ENCODE measurements around the gene C12orf57.
"Not testable (repeated sequence)": the region's sequence is repeated elsewhere in the genome, so short reads cannot be mapped to it uniquely, and the experiment has no call there.

Gene C12orf57, protein sequence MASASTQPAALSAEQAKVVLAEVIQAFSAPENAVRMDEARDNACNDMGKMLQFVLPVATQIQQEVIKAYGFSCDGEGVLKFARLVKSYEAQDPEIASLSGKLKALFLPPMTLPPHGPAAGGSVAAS

DNA sequence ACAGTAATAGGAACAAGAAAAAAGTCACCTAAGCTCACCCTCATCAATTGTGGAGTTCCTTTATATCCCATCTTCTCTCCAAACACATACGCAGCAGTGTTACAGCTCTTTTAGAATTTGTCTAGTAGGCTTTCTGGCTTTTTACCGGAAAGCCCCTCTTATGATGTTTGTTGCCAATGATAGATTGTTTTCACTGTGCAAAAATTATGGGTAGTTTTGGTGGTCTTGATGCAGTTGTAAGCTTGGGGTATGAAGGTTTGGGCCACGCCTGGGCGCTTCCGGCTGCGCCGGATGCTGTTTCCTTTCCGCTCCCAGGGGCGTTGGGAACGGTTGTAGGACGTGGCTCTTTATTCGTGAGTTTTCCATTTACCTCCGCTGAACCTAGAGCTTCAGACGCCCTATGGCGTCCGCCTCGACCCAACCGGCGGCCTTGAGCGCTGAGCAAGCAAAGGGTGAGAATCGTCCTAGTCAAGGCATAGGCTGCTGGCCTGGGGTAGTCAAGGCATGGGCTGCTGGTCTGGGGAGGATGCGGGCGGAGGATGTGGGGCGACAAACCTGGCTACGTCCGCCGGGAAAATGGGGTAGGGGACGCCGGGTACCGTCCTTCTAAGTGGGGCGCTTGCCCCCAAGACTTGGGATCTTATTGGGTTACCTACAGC is at the start of gene C12orf57, which contains the start of gene RNU7-1:
C12orf57 (plus strand) TSS at position 301 of the 659 bp plus-strand sequence; CDS start at position 401, 100 bp downstream.
RNU7-1 (plus strand) TSS at position 95 of the 659 bp plus-strand sequence.
- peak; percentile 95 for DNase-seq
- in situ Hi-C loops (cut with HindIII; ENCODE audit: low pct_ligation_motif_present, low pct_unique_long_range_greater_than_20kb, low sequenced_read_pairs), result no loop called here

DNA sequence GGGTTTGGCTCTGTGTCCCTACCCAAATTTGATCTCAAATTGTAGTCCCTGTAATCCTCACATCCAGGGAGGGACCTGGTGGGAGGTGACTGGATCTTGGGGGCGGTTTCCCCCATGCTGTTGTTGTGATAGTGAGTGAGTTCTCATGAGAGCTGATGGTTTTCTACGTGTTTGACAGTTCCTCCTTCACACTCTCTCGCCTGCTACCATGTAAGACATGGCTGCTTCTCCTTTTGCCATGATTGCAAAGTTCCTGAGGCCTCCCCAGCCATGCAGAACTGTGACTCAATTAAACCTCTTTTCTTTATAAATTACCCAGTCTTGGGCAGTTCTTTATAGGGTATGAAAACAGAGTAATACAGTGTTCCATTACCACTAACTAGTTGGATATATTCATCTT is 49.5 kb upstream of the C12orf57 start:
- DNase-seq, result no peak
- in situ Hi-C loops (cut with HindIII; ENCODE audit: low pct_ligation_motif_present, low pct_unique_long_range_greater_than_20kb, low sequenced_read_pairs), result no loop called here

DNA sequence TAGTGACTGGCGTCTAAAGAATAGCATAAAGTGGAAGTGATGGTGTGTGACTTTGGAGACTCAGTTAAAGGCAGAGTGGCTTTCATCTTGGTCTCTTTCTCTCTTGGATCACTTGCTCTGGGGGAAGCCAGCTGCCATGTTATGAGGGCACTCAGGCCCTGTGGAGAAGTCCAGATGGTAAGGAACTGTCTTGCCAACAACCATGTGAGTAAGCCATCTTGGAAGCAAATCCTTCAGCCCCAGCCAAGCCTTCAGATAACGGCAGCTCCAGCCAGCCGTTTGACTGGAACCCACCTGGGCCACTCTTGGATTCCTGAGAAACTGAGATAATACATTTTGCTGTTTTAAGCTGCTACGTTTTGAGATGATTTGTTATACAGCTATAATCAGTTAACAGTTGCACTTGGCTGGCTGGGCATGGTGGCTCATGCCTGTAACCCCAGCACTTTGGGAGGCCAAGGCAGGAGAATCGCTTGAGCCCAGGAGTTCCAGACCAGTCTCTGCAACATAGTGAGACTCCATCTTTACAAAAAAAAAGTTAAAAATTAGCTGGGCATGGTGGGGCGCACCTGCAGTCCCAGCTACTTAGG is 46.9 kb upstream of the C12orf57 start:
- in situ Hi-C loops (cut with HindIII; ENCODE audit: low pct_ligation_motif_present, low pct_unique_long_range_greater_than_20kb, low sequenced_read_pairs), result no loop called here
- no peak for DNase-seq

DNA sequence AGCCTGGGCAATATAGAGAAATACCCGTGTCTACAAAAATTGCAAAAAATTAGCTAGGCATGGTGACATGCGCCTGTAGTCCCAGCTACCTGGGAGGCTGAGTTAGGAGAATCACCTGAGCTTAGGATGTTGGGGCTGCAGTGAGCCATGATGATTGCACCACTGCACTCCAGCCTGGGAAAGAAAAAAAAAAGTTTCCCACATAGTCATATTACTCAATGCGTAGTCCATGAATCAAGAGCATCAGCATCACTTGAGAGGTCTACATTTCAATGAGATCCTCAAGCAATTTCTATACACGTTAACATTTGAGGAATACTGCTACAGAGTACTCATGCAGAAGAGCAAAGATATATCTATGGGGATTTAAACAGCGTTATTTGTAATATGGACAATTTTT is 44.4 kb upstream of the C12orf57 start:
- in situ Hi-C loops (cut with HindIII; ENCODE audit: low pct_ligation_motif_present, low pct_unique_long_range_greater_than_20kb, low sequenced_read_pairs), result no loop called here
- no peak for DNase-seq

DNA sequence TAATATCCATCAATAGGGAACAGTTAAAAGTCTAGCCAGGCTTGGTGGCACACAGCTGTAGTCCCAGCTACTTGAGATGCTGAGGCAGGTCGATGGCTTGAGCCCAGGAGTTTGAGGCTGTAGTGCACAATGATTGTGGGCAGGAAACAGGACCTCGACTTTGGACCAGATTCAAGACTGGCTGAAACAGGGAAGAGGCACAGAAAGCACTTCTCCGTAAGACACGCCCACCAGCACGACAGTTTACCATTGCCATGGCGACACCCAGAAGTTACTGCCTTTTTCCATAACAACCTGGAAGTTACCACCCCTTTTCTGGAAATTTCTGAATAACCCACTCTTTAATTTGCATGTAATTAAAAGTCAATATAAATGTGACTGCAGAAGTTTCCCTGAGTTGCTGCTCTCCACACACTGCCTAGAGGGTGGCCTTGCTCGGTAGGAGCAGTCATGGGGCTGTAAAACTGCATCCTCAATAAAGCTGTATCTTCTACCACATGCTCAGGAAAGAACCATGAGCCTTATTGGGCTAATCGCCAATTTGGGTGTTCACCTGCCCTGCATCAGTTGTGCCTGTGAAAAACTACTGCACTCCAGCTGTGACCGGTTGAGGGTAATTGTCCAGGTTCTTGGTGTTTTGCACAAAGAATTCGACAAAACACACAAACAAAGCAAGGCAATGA is 43.8 kb upstream of the C12orf57 start:
- in situ Hi-C loops (cut with HindIII; ENCODE audit: low pct_ligation_motif_present, low pct_unique_long_range_greater_than_20kb, low sequenced_read_pairs), result no loop called here
- DNase-seq, result no peak

DNA sequence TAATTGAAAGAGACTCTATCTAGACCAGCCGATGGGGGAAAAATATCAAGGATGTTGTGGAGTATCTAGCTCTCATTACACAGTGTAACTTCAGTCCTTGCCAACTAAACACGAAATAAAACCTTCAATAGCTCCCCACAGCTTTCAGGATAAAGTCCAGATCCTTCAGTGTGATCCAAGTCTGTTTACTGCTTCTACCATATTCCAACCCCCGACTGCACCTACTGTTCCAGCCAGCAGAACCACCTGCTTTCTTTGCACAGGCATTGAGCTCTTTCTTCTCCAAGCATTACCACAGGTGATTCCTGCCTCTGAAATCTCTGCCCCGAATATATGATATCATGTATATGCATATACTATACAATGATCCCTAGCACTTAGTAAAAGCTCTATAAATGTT is 41.4 kb upstream of the C12orf57 start:
- no peak for DNase-seq
- in situ Hi-C loops (cut with HindIII; ENCODE audit: low pct_ligation_motif_present, low pct_unique_long_range_greater_than_20kb, low sequenced_read_pairs), result no loop called here

DNA sequence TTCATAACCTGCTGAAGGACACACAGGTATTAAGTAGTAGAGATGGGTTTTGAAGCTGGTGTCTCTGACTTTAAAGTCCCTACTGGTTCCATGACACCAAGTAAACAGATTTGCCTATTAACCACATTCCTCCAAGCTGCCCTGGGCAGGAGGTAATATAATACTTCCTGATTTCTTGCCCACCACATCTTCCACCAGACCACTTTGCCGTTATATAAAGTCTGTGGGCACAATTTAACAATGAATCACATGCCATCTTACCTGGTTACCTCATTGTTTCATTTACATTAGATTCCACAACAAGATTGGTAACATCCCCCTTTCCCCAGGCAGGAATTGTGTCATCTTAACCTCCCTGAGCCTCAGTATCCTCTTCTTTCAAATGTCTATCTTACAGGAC is 40.1 kb upstream of the C12orf57 start:
- no peak for DNase-seq
- in situ Hi-C loops (cut with HindIII; ENCODE audit: low pct_ligation_motif_present, low pct_unique_long_range_greater_than_20kb, low sequenced_read_pairs), result no loop called here

DNA sequence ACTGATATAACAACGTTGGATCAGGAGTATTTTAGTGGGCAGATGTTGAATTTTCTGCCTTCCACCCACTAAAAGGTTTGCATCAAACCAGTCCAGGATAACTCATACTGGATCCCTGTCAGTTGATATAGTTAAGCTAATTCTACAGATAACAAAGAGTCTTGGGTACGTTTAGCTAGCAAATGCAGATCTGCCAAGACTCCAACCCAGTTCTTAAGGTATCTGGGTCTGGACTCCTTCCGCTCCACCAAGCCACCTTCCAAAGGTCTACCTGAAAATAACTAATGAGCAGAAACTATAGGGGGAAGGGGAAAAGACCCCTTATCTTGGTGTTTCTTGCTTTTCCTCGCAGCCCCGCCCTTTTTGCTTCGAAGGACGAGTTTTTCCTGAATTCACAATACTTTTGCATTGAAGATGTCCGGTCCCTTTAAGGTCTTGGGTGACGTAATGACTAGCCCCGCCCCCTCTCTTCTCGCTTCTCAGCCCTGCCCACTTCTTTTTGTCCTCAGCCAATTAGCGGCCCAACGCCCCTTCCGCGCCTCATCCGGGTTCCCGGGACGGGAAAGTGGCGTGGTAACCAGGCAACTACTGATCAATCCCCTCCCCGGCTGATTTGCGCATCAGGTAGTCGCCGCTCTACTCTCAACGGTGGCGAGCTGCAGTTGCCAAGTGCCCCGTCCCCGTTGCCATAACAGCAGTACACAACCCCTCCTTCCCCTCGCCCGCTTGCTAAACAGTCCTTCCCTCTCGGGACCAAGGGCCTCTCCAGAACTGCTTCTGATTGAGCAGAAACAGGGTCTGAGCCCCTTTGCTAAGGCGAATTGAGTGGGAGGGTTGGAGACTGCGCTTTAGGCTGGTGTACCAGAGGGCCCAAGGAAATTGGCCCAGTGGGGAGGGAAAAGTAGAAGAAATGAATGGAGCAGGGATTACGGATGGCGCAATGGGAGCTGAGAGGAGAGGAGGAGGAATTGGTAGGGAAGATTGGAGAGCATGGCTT is 39.2 kb upstream of the C12orf57 start, which contains the start of gene LRRC23:
LRRC23 (plus strand) TSS at position 543 of the 997 bp plus-strand sequence. CDS start 812 bp downstream, outside the sequence.
- peak; percentile 99 for DNase-seq
- in situ Hi-C loops (cut with HindIII; ENCODE audit: low pct_ligation_motif_present, low pct_unique_long_range_greater_than_20kb, low sequenced_read_pairs), result no loop called here

DNA sequence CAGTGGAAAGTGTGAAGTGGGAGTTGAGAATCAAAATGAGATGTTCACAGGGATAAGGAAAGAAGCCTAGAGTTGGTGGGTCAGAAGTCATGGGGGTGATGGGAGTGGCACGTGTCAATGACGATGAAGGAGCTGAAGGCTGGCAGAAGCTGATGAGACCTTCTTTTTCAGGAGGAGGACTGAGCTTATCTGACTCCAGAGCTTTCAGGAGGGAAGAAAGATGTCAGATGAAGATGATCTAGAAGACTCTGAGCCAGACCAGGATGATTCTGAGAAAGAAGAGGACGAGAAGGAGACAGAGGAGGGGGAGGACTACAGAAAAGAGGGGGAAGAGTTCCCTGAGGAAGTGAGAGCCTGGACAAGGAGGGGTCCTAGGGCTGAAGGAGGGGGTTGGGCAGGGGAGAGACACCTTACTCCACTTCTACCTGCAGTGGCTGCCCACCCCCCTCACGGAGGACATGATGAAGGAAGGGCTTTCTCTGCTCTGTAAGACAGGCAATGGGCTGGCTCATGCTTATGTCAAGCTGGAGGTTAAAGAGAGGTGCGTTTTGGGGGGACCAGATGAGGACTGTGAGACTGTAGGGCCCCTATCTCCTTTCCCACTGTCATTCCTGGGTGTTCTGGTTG is 38.3 kb upstream of the C12orf57 start:
- DNase-seq, result no peak
- in situ Hi-C loops (cut with HindIII; ENCODE audit: low pct_ligation_motif_present, low pct_unique_long_range_greater_than_20kb, low sequenced_read_pairs), result no loop called here

DNA sequence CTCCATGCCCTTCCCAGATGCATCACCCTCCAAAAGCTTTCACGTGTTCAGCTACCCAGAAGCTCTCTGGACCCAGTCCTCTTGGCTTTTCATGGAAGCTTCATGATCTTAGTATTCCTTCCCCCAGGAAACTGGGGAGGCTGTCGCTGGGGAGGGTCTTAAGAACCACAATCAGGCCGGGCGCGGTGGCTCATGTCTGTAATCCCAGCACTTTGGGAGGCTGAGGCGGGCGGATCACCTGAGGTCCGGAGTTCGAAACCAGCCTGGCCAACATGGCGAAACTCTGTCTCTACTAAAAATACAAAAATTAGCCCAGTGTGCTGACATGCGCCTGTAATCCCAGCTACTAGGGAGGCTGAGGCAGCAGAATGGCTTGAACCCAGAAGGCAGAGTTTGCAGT is 35.7 kb upstream of the C12orf57 start:
- DNase-seq; in situ Hi-C loops (cut with HindIII; ENCODE audit: low pct_ligation_motif_present, low pct_unique_long_range_greater_than_20kb, low sequenced_read_pairs): not testable (repeated sequence)

DNA sequence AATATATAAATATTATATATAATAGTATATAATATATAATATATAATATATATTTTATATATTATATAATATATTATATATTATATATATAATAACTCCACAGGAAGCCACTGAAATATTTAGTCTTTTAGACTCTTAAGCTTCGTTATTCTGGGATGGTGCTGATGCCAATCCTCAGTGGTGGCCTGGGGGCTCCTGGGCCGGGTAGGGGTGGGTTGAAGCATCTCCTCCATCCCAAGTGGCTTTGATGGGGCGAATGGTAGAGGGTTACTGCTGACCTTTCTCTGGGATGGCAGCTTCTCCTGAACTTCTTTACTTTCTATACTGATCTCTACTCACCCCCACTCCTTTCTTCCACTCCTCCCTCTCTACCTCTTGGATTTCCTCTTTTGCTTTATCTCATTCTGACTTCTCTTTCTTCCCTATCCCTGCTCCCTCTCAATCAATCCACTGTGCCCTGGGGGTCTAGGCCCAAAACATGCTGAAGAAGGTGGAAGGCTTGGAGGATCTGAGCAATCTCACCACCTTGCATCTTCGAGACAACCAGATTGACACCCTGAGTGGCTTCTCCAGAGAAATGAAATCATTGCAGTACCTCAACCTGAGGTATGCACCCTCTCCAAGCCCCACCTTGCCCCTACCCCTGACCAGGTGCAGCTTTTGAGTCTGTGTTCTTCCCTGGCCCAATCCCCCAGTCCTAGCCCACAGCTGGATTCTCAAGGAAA is 34.2 kb upstream of the C12orf57 start:
- no peak for DNase-seq
- in situ Hi-C loops (cut with HindIII; ENCODE audit: low pct_ligation_motif_present, low pct_unique_long_range_greater_than_20kb, low sequenced_read_pairs), result no loop called here

DNA sequence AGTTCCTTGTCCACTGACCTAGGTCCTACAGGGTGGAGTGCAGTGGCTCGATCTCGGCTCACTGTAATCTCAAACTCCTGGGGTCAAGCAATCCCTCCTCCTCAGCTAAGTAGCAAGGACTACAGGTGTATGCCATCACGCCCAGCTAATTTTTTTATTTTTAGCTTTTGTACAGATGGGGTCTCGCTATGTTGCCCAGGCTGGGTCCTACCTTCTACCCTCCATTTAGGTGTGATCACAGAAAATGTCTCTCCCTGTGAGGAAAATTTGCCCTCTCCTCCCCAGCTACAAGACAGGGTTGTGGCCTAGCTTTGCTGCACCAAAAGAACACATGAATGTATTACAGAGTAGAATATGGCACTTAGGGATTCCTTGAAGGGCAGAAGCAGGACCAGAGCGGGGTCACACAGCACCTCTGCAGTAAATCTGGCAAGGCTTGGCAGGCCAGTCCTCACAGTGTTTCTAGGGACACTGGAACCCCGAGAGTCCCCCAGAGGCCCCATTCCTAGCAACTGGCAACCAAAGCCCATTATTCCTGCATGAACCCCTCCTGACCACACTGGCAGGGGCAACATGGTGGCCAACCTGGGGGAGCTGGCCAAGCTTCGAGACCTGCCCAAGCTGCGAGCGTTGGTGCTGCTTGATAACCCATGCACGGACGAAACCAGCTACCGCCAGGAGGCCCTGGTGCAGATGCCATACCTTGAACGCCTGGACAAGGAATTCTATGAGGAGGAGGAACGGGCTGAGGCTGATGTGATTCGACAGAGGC is 31.5 kb upstream of the C12orf57 start:
- in situ Hi-C loops (cut with HindIII; ENCODE audit: low pct_ligation_motif_present, low pct_unique_long_range_greater_than_20kb, low sequenced_read_pairs), result no loop called here
- no peak for DNase-seq

DNA sequence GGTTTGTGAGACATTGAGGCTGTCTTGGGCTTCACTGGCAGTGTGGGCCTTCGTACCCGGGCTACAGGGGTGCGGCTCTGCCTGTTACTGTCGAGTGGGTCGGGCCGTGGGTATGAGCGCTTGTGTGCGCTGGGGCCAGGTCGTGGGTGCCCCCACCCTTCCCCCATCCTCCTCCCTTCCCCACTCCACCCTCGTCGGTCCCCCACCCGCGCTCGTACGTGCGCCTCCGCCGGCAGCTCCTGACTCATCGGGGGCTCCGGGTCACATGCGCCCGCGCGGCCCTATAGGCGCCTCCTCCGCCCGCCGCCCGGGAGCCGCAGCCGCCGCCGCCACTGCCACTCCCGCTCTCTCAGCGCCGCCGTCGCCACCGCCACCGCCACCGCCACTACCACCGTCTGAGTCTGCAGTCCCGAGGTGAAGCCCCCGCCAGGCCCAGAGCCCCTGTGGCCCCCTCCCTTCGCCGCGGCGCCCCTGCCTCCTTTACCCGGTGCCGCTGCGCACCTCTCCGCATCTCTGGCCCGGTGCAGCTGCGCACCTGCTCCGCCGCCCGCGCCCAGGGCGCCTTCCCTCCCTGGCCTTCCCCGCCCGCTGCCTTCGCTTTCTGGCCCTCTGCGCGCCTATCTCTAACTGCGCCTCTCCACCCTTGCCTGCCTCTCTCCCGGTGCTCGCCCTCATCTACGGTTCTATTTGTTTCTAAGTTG is 29.4 kb upstream of the C12orf57 start, which contains the start of gene ENO2:
ENO2 (plus strand) TSS at position 335 of the 701 bp plus-strand sequence. CDS start 1,253 bp downstream, outside the sequence.
- DNase-seq, result peak; percentile 79
- in situ Hi-C loops (cut with HindIII; ENCODE audit: low pct_ligation_motif_present, low pct_unique_long_range_greater_than_20kb, low sequenced_read_pairs), result no loop called here

DNA sequence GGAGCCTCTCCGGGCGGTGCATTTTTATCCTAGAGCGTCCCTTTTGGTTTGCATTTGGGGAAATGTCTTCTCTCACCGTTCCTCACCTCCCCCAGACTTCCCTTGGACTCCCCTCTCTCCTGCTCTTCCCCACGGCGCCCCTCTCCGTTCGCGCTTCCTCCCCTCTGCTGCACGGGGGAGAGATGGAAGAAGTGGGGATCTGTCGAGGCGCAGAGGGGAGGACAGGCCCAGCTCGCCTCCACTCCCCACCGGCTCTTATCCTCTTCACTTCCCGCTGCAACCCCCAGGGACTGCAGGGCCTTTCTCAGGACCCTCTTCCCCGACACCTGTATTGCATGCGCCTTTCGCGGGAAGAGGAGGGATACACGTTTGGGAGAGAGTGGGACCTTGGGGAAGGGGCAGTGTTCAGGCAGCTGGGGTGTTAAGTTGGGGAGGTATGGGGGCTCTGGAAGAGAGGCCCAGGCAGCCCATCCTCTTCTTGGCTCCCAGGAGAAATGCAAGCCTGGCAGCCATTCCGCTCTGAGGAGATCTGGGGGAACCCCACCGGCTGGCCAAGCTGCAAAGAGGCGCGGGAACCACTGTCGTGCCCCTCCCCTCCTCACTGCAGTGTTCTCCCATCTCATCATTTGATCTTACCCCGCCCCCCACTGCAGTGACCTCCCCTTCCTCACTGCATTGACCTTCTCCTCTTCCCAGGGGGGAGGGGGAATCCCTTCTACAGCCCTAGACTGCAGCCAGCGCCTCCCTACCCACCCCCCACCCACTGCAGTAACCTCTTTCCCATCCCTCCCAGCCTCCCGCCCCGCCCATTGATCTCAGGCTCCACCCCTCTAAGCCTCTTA is 28.7 kb upstream of the C12orf57 start:
- DNase-seq, result peak; percentile 48
- in situ Hi-C loops (cut with HindIII; ENCODE audit: low pct_ligation_motif_present, low pct_unique_long_range_greater_than_20kb, low sequenced_read_pairs), result no loop called here

DNA sequence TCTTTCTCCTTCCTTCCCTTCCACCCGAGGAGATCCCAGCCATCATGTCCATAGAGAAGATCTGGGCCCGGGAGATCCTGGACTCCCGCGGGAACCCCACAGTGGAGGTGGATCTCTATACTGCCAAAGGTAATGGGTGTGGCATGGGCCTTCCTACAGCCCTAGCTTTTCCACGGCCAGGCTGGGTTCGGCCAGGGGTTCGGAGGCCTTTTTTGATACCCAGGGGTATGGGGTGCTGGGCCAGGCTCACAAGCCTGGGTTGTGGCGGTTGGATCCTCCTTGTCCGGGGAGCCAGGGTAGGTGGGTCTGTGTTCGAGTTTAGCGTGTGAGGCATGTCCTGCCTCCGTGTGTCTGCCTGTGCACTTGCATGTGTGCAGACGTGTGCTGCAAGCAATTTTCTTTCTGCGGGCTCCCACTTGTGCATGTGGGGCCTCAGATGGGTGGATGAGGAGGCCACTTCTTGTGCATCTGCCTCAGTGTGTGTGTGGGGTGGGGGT is 28.0 kb upstream of the C12orf57 start:
- in situ Hi-C loops (cut with HindIII; ENCODE audit: low pct_ligation_motif_present, low pct_unique_long_range_greater_than_20kb, low sequenced_read_pairs), result no loop called here
- no peak for DNase-seq
